Colonic mucosa (tissue), 4 donors: ENCODE results near the gene RHOT1. TPM values are rescaled to one million over a fixed set of nuclear protein-coding genes. Genes with fewer than 3 reads are reported as not detected.
"Not testable (repeated sequence)": the region's sequence is repeated elsewhere in the genome, so short reads cannot be mapped to it uniquely, and the experiment has no call there.

Experiments used
- DNase-seq: peaks from one replicate; pipeline ENCODE4 v3.0.0-alpha.2; 2020
- H3K27ac ChIP-seq: fragments of 200-600 bp; one replicate; pipeline ENCODE4 v1.8.0; 2021
- H3K27me3 ChIP-seq: fragments of 200-600 bp; one replicate; pipeline ENCODE4 v1.8.0; 2021
- H3K36me3 ChIP-seq: fragments of 200-600 bp; one replicate; pipeline ENCODE4 v1.8.0; 2021
- H3K4me1 ChIP-seq: fragments of 200-600 bp; one replicate; pipeline ENCODE4 v1.8.0; 2021; ENCODE audit warnings: mild to moderate bottlenecking
- H3K4me3 ChIP-seq: fragments of 200-600 bp; one replicate; pipeline ENCODE4 v1.8.0; 2021
- H3K9ac ChIP-seq, 2 donors: one replicate each; pipeline ENCODE4 v1.7.0; 2013; ENCODE audit warnings: control low read depth in 2 of 2, low read depth in 2 of 2, low read length in 2 of 2
- H3K9me3 ChIP-seq: fragments of 200-600 bp; one replicate; pipeline ENCODE4 v1.8.0; 2021
- intact Hi-C: fragments of 100-400 bp; cut with DNase I; formaldehyde crosslinking; loops from one replicate; pipeline ENCODE4 v1.14.1; 2022
- total RNA-seq, 2 donors: library from RNA; stranded (reverse); fragmentation: NEBNext Ultra II Directional in 1 of 2; extraction: Animal tissue kit (Norgen Biotek cat#: 25700) in 1 of 2; gene quantifications; one replicate each; pipeline ENCODE4 v1.2.1, GENCODE V29; 2021
- TF ChIP-seq, protein P1 (sequence below): fragments of 200-600 bp; IDR thresholded peaks from one replicate; pipeline ENCODE4 v1.8.0; 2022; ENCODE audit warnings: antibody characterized with exemption, mild to moderate bottlenecking
- donor health status: healthy.
- donor health status: DM: no; HTN: no; CAD: no.
- donor health status: DM: no; HTN: no; CAD: no.

The RHOT1 gene
- total RNA-seq: 10 to 100 TPM; 18.1 to 27.4 TPM

DNA sequence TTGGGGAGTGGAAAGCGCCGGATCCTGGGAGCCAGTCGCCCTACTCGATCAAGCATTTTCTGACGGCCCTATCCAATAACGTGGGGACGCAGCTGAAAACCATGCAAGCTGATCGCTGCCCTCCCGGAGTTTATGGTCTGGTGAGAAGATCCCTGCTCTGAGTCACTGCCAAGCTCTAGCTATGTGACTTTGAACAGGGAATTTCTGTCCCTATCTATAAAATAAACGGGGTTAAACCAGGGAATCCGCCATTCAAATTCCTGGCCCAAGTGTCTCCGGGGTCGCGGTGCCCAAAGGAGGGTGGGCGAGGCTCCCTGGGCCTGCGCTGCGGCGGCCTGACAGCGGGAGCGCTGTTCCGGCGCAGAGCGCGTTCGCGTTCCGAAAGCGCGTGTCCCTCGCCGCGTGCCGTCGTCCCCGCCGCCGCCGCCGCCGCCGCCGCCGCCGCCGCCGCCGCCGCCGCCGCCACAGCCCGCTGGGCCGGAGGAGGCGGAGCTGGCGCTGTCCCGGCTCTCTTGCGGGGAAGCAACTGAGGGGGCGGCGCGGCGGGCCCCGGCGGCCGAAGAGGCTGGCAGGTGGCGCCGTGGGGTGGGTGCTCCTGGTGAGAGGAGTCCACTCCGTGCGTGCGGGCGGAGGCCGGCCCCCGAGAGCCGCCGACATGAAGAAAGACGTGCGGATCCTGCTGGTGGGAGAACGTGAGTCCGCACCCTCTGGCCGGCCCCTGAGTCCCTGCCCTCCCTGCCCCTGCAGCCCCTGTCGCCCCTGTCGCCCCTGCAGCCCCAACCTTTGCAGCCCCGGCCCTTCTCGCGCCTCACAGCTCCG, at the start of gene RHOT1:
Gene RHOT1, plus strand, starts transcription at position 465 of the 819 bp plus-strand sequence. Its CDS starts 191 bp downstream, at position 656.
- Histone ChIP-seq H3K4me1 (no peaks in the 10 kb centered on the region), H3K36me3 (no peaks in the 10 kb centered on the region), H3K9me3 (no peaks in the 10 kb centered on the region), H3K4me3 (peak within 1 kb of the TSS; percentile 90), H3K9ac (peak within 1 kb of the TSS; percentile 89 to 93), H3K27me3 (no peaks in the 10 kb centered on the region), H3K27ac (peak within 1 kb of the TSS; percentile 90)
- intact Hi-C loops: no loop called here
- peak; percentile 72 for DNase-seq
- TF ChIP-seq, protein P1, sequence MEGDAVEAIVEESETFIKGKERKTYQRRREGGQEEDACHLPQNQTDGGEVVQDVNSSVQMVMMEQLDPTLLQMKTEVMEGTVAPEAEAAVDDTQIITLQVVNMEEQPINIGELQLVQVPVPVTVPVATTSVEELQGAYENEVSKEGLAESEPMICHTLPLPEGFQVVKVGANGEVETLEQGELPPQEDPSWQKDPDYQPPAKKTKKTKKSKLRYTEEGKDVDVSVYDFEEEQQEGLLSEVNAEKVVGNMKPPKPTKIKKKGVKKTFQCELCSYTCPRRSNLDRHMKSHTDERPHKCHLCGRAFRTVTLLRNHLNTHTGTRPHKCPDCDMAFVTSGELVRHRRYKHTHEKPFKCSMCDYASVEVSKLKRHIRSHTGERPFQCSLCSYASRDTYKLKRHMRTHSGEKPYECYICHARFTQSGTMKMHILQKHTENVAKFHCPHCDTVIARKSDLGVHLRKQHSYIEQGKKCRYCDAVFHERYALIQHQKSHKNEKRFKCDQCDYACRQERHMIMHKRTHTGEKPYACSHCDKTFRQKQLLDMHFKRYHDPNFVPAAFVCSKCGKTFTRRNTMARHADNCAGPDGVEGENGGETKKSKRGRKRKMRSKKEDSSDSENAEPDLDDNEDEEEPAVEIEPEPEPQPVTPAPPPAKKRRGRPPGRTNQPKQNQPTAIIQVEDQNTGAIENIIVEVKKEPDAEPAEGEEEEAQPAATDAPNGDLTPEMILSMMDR: peak; percentile 37

DNA sequence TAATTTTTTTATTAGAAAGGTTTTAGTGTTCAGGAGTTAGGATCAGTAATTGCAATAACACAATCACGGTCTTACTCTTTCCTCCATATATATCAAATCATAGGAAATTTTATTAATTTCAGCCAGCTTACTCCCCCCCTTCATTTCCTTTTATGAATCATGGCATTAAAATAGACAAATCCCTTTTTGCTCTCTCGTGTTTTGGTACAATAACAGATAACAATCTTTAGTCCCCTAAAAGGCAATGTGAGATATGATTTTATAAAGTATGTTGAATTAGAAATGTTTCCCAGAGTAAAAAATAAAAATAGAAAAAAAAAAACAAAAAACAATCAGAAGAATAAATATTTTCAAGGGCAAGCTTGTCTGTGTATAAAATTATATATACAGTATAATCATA, 42.6 kb upstream of the RHOT1 start:
- Histone ChIP-seq H3K9me3 (no peaks in the 10 kb centered on the region), H3K36me3 (no peaks in the 10 kb centered on the region), H3K27ac (no peak overlapping the region), H3K9ac (no peak overlapping the region), H3K4me1 (no peaks in the 10 kb centered on the region), H3K27me3 (no peaks in the 10 kb centered on the region), H3K4me3 (no peak overlapping the region)
- TF ChIP-seq, protein P1: no peak
- intact Hi-C loops: no loop called here
- no peak for DNase-seq

DNA sequence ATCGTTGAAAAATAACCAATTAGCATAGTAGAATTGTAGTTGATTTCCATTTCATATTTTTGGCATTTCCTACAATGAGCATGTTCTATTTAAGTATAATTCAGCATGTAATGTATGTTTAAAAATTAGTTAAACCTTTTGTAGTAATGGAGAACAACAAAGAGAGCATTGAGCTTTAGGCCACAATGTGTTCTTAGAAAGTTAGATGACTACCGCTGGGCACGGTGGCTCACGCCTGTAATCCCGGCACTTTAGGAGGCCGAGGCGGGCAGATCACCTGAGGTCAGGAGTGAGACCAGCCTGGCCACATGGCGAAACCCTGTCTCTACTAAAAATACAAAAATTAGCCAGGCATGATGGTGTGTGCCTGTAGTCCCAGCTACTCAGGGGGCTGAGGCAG, 42.0 kb upstream of the RHOT1 start:
- H3K9me3 ChIP-seq, H3K4me1 ChIP-seq, H3K36me3 ChIP-seq, DNase-seq, H3K4me3 ChIP-seq, H3K27me3 ChIP-seq, intact Hi-C loops, H3K9ac ChIP-seq, H3K27ac ChIP-seq: not testable (repeated sequence)

DNA sequence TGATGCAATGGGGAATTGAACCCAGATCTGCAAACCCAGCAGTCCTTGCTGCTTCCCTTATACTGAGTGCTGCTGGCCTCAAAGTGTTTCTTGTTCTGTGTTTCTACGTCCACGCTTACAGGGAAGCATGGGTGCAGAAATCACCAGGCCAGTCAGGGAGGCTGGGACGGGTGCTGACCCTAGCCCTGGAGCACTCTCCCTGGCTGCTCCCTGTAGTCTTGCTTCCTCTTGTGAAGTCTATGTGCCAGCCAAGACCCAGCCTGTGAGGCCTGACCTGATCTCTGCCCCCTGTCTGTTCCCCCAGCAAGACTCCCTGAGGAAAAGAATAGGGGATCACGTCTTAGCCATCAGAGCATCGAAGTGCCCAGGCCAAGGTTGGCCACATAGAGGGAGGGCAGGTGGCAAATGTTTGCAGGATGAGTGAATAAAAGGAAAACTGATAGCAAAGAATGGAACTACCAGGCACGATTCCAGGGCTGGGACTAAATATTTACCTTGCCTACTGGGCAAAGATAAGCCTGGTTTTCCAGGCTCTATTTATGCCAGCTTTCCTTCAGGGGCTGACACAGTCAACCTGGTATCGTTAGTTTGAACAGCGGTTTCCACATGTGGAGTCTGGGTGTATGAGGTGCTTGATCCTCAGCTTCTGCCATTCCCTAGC, 41.2 kb upstream of the RHOT1 start:
- Histone ChIP-seq H3K9ac (no peak overlapping the region), H3K4me3 (no peak overlapping the region), H3K27me3 (no peaks in the 10 kb centered on the region), H3K4me1 (no peaks in the 10 kb centered on the region), H3K9me3 (no peaks in the 10 kb centered on the region), H3K36me3 (no peaks in the 10 kb centered on the region), H3K27ac (no peak overlapping the region)
- intact Hi-C loops: no loop called here
- TF ChIP-seq, protein P1: no peak
- peak; percentile 71 for DNase-seq

DNA sequence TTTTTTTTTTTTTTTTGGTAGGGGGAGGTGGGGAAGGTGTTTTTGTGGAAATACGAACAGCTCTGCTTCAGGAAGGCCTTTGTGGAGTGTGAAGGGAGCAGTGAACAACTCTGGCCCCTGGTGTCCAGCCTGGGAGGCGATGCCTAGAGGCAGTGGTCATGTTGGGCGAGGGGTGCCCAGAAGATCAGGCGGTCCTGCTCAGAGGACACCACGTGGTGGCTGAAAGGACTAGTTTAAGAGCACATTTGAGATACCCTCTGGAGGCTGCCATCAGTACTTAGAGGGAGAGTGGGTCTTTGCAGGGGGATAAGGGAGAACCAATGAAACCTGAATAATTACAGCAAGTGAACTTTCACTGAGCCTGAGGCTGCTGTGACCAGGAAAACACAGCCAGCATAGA, 40.1 kb upstream of the RHOT1 start:
- H3K9ac ChIP-seq: no peak overlapping the region
- H3K4me3 ChIP-seq: no peak overlapping the region
- H3K27me3 ChIP-seq: no peaks in the 10 kb centered on the region
- H3K4me1 ChIP-seq: no peaks in the 10 kb centered on the region
- intact Hi-C loops: no loop called here
- no peak overlapping the region for H3K27ac ChIP-seq
- TF ChIP-seq, protein P1: no peak
- H3K36me3 ChIP-seq: no peaks in the 10 kb centered on the region
- no peak for DNase-seq
- no peaks in the 10 kb centered on the region for H3K9me3 ChIP-seq
